ENCODE data around the gene CPB1.

The CPB1 gene

GRCh38 chr3:148882288-148882687 is 54.7 kb downstream of the CPB1 start:
- no peak for DNase-seq (ENCODE audit: low read depth in 2 of 2)

GRCh38 chr3:148883163-148883562 is 55.6 kb downstream of the CPB1 start:
- no peak for DNase-seq (ENCODE audit: low read depth in 2 of 2)

- DNase-seq (ENCODE audit: low read depth in 2 of 2) = no peak
Observed at GRCh38 chr3:148884261-148884660, 56.6 kb downstream of the CPB1 start.

DNA sequence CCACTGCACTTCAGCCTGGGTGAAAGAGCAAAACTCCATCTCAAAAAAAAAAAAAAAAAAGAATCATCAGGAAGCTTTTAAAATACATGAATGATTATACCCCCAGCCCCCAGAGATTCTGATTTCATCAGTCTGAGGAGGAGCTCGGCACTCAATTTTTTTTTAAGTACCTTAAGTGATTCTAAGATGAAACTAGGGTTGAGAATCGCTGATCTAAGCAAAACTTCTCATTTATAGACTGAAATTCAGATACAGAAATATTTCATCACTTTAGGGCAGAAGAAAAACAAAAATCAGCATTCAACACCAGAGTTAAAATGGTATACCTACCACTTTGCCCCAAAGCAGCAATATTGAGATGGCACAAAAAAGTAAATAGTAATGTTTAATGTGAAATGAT is 62.2 kb downstream of the CPB1 start:
- DNase-seq (ENCODE audit: low read depth in 2 of 2) = no peak

DNA sequence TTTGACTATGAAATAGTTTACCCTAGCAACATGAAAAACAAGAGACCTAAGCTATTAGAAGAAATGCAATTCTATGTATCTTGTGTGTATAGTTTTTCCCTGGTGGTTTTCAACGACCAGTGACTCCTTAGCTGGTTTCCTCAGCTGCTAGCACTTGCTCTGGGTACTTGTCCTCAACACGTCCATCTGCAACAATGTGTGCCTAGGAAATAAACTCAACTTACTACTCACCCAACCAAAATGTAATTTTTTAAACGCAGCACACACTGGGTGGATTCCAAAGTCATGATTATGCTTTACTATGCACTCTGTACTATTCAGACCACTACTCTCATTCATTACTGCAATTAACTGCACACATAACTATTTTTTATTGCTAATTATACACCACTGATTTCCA is 68.5 kb downstream of the CPB1 start:
- DNase-seq (ENCODE audit: low read depth in 2 of 2) = no peak

DNA sequence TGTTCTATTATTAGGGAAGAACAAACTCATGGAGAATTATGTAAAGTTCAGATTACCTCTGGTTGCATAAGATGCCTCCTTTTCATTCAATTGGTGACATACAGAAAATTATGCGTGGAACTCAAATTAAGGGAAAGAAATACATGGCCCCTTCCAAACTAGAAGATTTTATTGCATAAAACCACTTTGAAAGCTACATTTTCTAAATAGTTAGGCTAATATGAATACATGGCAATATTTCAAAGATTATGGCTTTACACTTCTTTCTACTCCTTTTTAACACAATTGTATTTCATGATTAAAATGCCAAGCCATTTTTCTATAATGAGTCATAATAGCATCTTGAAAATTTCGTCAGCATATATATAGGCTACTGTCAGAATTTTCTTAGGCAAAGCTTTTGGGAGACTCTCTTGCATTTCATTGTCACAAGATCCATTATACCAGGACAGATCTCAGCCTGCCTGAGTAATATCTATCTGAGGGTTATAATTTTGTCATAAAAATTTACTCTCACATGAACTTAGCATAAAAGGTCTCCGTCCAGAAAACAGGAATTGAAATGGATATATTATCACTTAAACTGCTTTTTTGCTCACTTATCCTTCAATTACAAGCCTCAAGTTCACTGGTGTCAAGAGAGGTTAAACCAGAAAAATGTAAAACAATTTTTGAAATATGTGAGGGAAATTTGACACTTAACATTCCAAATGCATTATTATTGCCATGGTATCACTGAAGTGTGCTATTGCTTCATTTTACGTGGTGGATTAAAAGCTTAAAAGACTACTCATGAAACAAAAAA is 74.6 kb downstream of the CPB1 start:
- DNase-seq (ENCODE audit: low read depth in 2 of 2) = no peak

- no peak for DNase-seq (ENCODE audit: low read depth in 2 of 2)
Observed at GRCh38 chr3:148903022-148903442, 75.4 kb downstream of the CPB1 start.

GRCh38 chr3:148903941-148904340 is 76.3 kb downstream of the CPB1 start:
- no peak for DNase-seq (ENCODE audit: low read depth in 2 of 2)

- no peak for DNase-seq (ENCODE audit: low read depth in 2 of 2)
Observed at GRCh38 chr3:148906667-148907066, 79.1 kb downstream of the CPB1 start.
